Endothelial cell (in vitro differentiated cells): ENCODE results near the gene MYO10. TPM values are rescaled to one million over a fixed set of nuclear protein-coding genes. Genes with fewer than 3 reads are reported as not detected.
A peak's percentile ranks its signal among the peaks of the same experiment; 100 is the strongest.

Experiments
- DNase-seq: peaks from one replicate; pipeline ENCODE4 v3.0.0; 2021; ENCODE audit warnings: low spot score
- H3K27ac Mint-ChIP-seq: one replicate; pipeline ENCODE4 v1.8.0; 2021; ENCODE audit warnings: mixed read lengths, inconsistent platforms; ENCODE audit not compliant: unreplicated experiment
- H3K27me3 Mint-ChIP-seq: one replicate; pipeline ENCODE4 v1.8.0; 2021; ENCODE audit warnings: mild to moderate bottlenecking, moderate library complexity, mixed read lengths, inconsistent platforms; ENCODE audit not compliant: unreplicated experiment
- H3K36me3 Mint-ChIP-seq: one replicate; pipeline ENCODE4 v1.8.0; 2021; ENCODE audit warnings: mild to moderate bottlenecking, low read depth, mixed read lengths, inconsistent platforms; ENCODE audit not compliant: unreplicated experiment
- H3K4me1 Mint-ChIP-seq: one replicate; pipeline ENCODE4 v1.8.0; 2021; ENCODE audit warnings: mild to moderate bottlenecking, mixed read lengths, inconsistent platforms; ENCODE audit not compliant: unreplicated experiment
- H3K4me3 Mint-ChIP-seq: one replicate; pipeline ENCODE4 v1.8.0; 2021; ENCODE audit warnings: mild to moderate bottlenecking, mixed read lengths, inconsistent platforms; ENCODE audit not compliant: unreplicated experiment
- H3K9me3 Mint-ChIP-seq: one replicate; pipeline ENCODE4 v1.8.0; 2021; ENCODE audit warnings: mixed read lengths, inconsistent platforms; ENCODE audit not compliant: unreplicated experiment
- CTCF ChIP-seq: fragments of 200-600 bp; sonication (generic); IDR thresholded peaks from one replicate; pipeline ENCODE4 v1.5.0; 2021; ENCODE audit warnings: antibody characterized with exemption; ENCODE audit not compliant: unreplicated experiment
- total RNA-seq: library from RNA; stranded (reverse); fragmentation: NEBNext Ultra II Directional; extraction: Animal tissue kit (Norgen Biotek cat#: 25700); gene quantifications from one replicate; pipeline ENCODE4 v1.2.1, GENCODE V29; 2021; ENCODE audit not compliant: unreplicated experiment

MYO10 gene
- total RNA-seq, 1 donor from 2014 or later: 132 TPM

GRCh38 chr5:16862777-16863176 is 73.3 kb downstream of the MYO10 start:
- no peaks in the 10 kb centered on the region for H3K9me3 Mint-ChIP-seq
- peaks cover 39% of the 10 kb centered on the region for H3K4me1 Mint-ChIP-seq

GRCh38 chr5:16859346-16859745 is 76.7 kb downstream of the MYO10 start:
- DNase-seq: no peak

More at GRCh38 chr5:16862777-16863176, 73.3 kb downstream of the MYO10 start:
- Mint-ChIP-seq H3K36me3 (peaks cover 16% of the 10 kb centered on the region), H3K27ac (peak overlapping the region; percentile 74), H3K4me3 (no peak overlapping the region), H3K27me3 (peaks cover 5% of the 10 kb centered on the region)
- TF ChIP-seq CTCF: no peak
- DNase-seq: no peak

GRCh38 chr5:16858151-16858550 is 77.9 kb downstream of the MYO10 start:
- Mint-ChIP-seq H3K4me1 (peaks cover 50% of the 10 kb centered on the region), H3K4me3 (no peak overlapping the region), H3K27me3 (peaks cover 7% of the 10 kb centered on the region), H3K27ac (no peak overlapping the region), H3K9me3 (no peaks in the 10 kb centered on the region), H3K36me3 (peaks cover 16% of the 10 kb centered on the region)
- TF ChIP-seq CTCF: no peak
- no peak for DNase-seq

More at GRCh38 chr5:16859346-16859745, 76.7 kb downstream of the MYO10 start:
- Mint-ChIP-seq H3K4me3 (no peak overlapping the region), H3K27me3 (peaks cover 5% of the 10 kb centered on the region), H3K36me3 (peaks cover 16% of the 10 kb centered on the region), H3K4me1 (peaks cover 50% of the 10 kb centered on the region), H3K27ac (no peak overlapping the region), H3K9me3 (no peaks in the 10 kb centered on the region)
- TF ChIP-seq CTCF: no peak

GRCh38 chr5:16857635-16858034 is 78.5 kb downstream of the MYO10 start:
- Mint-ChIP-seq H3K36me3 (peaks cover 16% of the 10 kb centered on the region), H3K27ac (no peak overlapping the region), H3K9me3 (no peaks in the 10 kb centered on the region), H3K27me3 (peaks cover 7% of the 10 kb centered on the region), H3K4me1 (peaks cover 47% of the 10 kb centered on the region), H3K4me3 (no peak overlapping the region)
- no peak for DNase-seq
- TF ChIP-seq CTCF: no peak

GRCh38 chr5:16856531-16856930 is 79.6 kb downstream of the MYO10 start:
- no peak overlapping the region for H3K4me3 Mint-ChIP-seq

More at GRCh38 chr5:16856531-16856930, 79.6 kb downstream of the MYO10 start:
- no peak for DNase-seq
- no peak for TF ChIP-seq CTCF
- no peaks in the 10 kb centered on the region for H3K9me3 Mint-ChIP-seq
- peaks cover 7% of the 10 kb centered on the region for H3K27me3 Mint-ChIP-seq
- H3K4me1 Mint-ChIP-seq: peaks cover 53% of the 10 kb centered on the region
- peak overlapping the region; percentile 72 for H3K27ac Mint-ChIP-seq
- peaks cover 16% of the 10 kb centered on the region for H3K36me3 Mint-ChIP-seq
